Breast epithelium (tissue), 4 donors: ENCODE data around the gene URAD. TPM values are rescaled to one million over a fixed set of nuclear protein-coding genes. Genes with fewer than 3 reads are reported as not detected.
A peak's percentile ranks its signal among the peaks of the same experiment; 100 is the strongest.

Source experiments
- DNase-seq, 2 donors: peaks; one replicate each; pipeline ENCODE4 v3.0.0-alpha.2; 2019; ENCODE audit warnings: low spot score in 2 of 2
- H3K27ac ChIP-seq, 2 donors: fragments of 200-600 bp; sonication (generic) in 1 of 2; one replicate each; pipeline ENCODE4 v1.5.1; 2016 to 2019; ENCODE audit warnings: mild to moderate bottlenecking in 1 of 2
- H3K27me3 ChIP-seq, 2 donors: fragments of 200-600 bp; sonication (generic) in 1 of 2; one replicate each; pipeline versions ENCODE4 v1.5.1 to v1.6.0; 2017 to 2019; ENCODE audit warnings: control low read depth in 1 of 2, mild to moderate bottlenecking in 1 of 2
- H3K36me3 ChIP-seq: fragments of 200-600 bp; one replicate; pipeline ENCODE4 v1.5.1; 2019
- H3K4me1 ChIP-seq, 2 donors: fragments of 200-600 bp; sonication (generic); one replicate each; pipeline ENCODE4 v1.5.1; 2016 to 2019; ENCODE audit warnings: control low read depth in 1 of 2
- H3K4me3 ChIP-seq, 3 donors: fragments of 200-600 bp; sonication (generic); 1 replicate in 2 of 3; 2 replicates in 1 of 3; pipeline ENCODE4 v1.5.1; 2016 to 2019; ENCODE audit warnings: mild to moderate bottlenecking in 3 of 3, moderate library complexity in 2 of 3
- H3K9me3 ChIP-seq, 2 donors: fragments of 200-600 bp; sonication (generic) in 1 of 2; one replicate each; pipeline ENCODE4 v1.5.1; 2016 to 2019; ENCODE audit warnings: control low read depth in 1 of 2
- CTCF ChIP-seq, 3 donors: fragments of 450-650 bp; IDR thresholded peaks; one replicate each; pipeline ENCODE4 v1.5.1; 2016 to 2017; ENCODE audit warnings: antibody characterized with exemption in 3 of 3, mild to moderate bottlenecking in 3 of 3, moderate library complexity in 3 of 3
- POLR2A ChIP-seq: fragments of 450-650 bp; IDR thresholded peaks from one replicate; pipeline ENCODE4 v1.6.1; 2016; ENCODE audit warnings: antibody characterized with exemption, mild to moderate bottlenecking, moderate library complexity
- POLR2AphosphoS5 ChIP-seq, 3 donors: sonication (generic); formaldehyde crosslinking; IDR thresholded peaks; one replicate each; pipeline ENCODE4 v1.6.1; 2017; ENCODE audit warnings: antibody characterized with exemption in 3 of 3
- intact Hi-C: fragments of 100-400 bp; cut with DNase I; formaldehyde crosslinking; loops from one replicate; pipeline ENCODE4 v1.15.1; 2023; ENCODE audit warnings: low total_unique reads
- total RNA-seq, 3 donors: library from RNA; depleted of rRNA; stranded (reverse); fragments of >200 nt; gene quantifications; one replicate each; pipeline ENCODE4 v1.1.0, GENCODE V29; 2016

The URAD gene
- total RNA-seq, 3 donors from 2014 or later, result 0.32 to 1.3 TPM; not detected in 1

- H3K36me3 ChIP-seq, result no peaks in the 10 kb centered on the region
- peaks cover 0 to 55% of the 10 kb centered on the region in 2 donors for H3K27me3 ChIP-seq
- TF ChIP-seq CTCF (IDR thresholded peaks at IDR 0.05), result no peak
- TF ChIP-seq POLR2AphosphoS5 (IDR thresholded peaks at IDR 0.05), result no peak
- no peak for DNase-seq
- peak overlapping the region; percentile 32 to 63 (median 48) for H3K4me3 ChIP-seq
- H3K9me3 ChIP-seq, result no peaks in the 10 kb centered on the region
- H3K27ac ChIP-seq, result no peak overlapping the region
- intact Hi-C loops, result no loop called here
- H3K4me1 ChIP-seq, result no peaks in the 10 kb centered on the region
Observed at GRCh38 chr13:27952876-27953675, 35.4 kb downstream of the URAD start.

GRCh38 chr13:27942972-27943371, 45.5 kb downstream of the URAD start:
- Histone ChIP-seq H3K4me3 (no peak overlapping the region), H3K9me3 (peaks cover 6 to 16% of the 10 kb centered on the region in 2 donors), H3K27me3 (no peaks in the 10 kb centered on the region), H3K36me3 (no peaks in the 10 kb centered on the region), H3K4me1 (no peaks in the 10 kb centered on the region), H3K27ac (no peak overlapping the region)
- intact Hi-C loops, result no loop called here
- TF ChIP-seq POLR2AphosphoS5 (IDR thresholded peaks at IDR 0.05), result no peak
- no peak for TF ChIP-seq CTCF (IDR thresholded peaks at IDR 0.05)
- DNase-seq, result no peak

- no peak overlapping the region for H3K27ac ChIP-seq
- peaks cover 0 to 29% of the 10 kb centered on the region in 2 donors for H3K27me3 ChIP-seq
- H3K4me3 ChIP-seq, result no peak overlapping the region
- H3K9me3 ChIP-seq, result no peaks in the 10 kb centered on the region
- intact Hi-C loops, result no loop called here
- H3K4me1 ChIP-seq, result no peaks in the 10 kb centered on the region
- TF ChIP-seq POLR2A, result no peak
- TF ChIP-seq CTCF (IDR thresholded peaks at IDR 0.05), result no peak
- TF ChIP-seq POLR2AphosphoS5 (IDR thresholded peaks at IDR 0.05), result no peak
- no peaks in the 10 kb centered on the region for H3K36me3 ChIP-seq
- no peak for DNase-seq
Observed at GRCh38 chr13:27933580-27934328, 54.7 kb downstream of the URAD start.

GRCh38 chr13:27933118-27933517, 55.4 kb downstream of the URAD start:
- intact Hi-C loops, result no loop called here
- Histone ChIP-seq H3K36me3 (no peaks in the 10 kb centered on the region), H3K4me3 (no peak overlapping the region), H3K27ac (no peak overlapping the region), H3K9me3 (no peaks in the 10 kb centered on the region), H3K4me1 (no peaks in the 10 kb centered on the region), H3K27me3 (peaks cover 0 to 35% of the 10 kb centered on the region in 2 donors)
- DNase-seq, result no peak
- TF ChIP-seq POLR2A (no peak), CTCF (IDR thresholded peaks at IDR 0.05) (no peak), POLR2AphosphoS5 (IDR thresholded peaks at IDR 0.05) (no peak)

GRCh38 chr13:27929868-27930267, 58.6 kb downstream of the URAD start:
- Histone ChIP-seq H3K4me1 (no peaks in the 10 kb centered on the region), H3K4me3 (no peak overlapping the region), H3K36me3 (no peaks in the 10 kb centered on the region), H3K9me3 (no peaks in the 10 kb centered on the region), H3K27ac (no peak overlapping the region), H3K27me3 (peaks cover 0 to 68% of the 10 kb centered on the region in 2 donors)
- DNase-seq, result no peak
- TF ChIP-seq POLR2AphosphoS5 (IDR thresholded peaks at IDR 0.05) (no peak), POLR2A (no peak), CTCF (IDR thresholded peaks at IDR 0.05) (no peak)
- intact Hi-C loops, result no loop called here
